SK-N-SH (cell line): ENCODE data around the gene ZCCHC17. TPM values are rescaled to one million over a fixed set of nuclear protein-coding genes. Genes with fewer than 3 reads are reported as not detected.

ENCODE experiments used
- CTCF ChIA-PET: fragments of 300-600, 350-600 bp; formaldehyde crosslinking; extraction: SDS; loops from one replicate; lab custom pipeline; 2021; lab: Yijun Ruan, JAX
- POLR2A ChIA-PET: fragments of 350-600 bp; sonication (Branson Sonifier 250); formaldehyde crosslinking; extraction: SDS; loops from one replicate; lab custom pipeline; 2020; ENCODE audit warnings: antibody characterized with exemption, inconsistent platforms; lab: Yijun Ruan, JAX
- DNase-seq: peaks from one replicate; pipeline ENCODE4 v3.0.0; 2012
- H2AFZ ChIP-seq: fragments of 200-600 bp; sonication (generic); 2 replicates; pipeline ENCODE4 v1.8.1; 2016; ENCODE audit warnings: antibody characterized with exemption, mild to moderate bottlenecking, low read depth
- H3F3A ChIP-seq: fragments of 200-600 bp; sonication (generic); replicated peaks from 2 replicates; pipeline ENCODE3; 2016; ENCODE audit warnings: antibody characterized with exemption, mild to moderate bottlenecking; ENCODE audit not compliant: insufficient read depth
- H3K27ac ChIP-seq, 2 experiments: fragments of 200-500 bp in 1 of 2; fragments of 200-600 bp in 1 of 2; sonication (Bioruptor generic) in 1 of 2; sonication (generic), shearing (Covaris generic) in 1 of 2; 2 replicates each; pipeline versions ENCODE4 v1.5.1 to v1.6.1; 2014 to 2016; ENCODE audit warnings: low read depth in 2 of 2, inconsistent platforms in 1 of 2, low read length in 1 of 2, mild to moderate bottlenecking in 1 of 2, mixed read lengths in 1 of 2
- H3K27me3 ChIP-seq: fragments of 200-600 bp; sonication (generic), shearing (Covaris generic); 2 replicates; pipeline ENCODE4 v1.6.1; 2016; ENCODE audit warnings: mixed run types; ENCODE audit not compliant: insufficient read depth
- H3K36me3 ChIP-seq, 2 experiments: fragments of 200-500 bp in 1 of 2; fragments of 200-600 bp in 1 of 2; sonication (Bioruptor generic) in 1 of 2; sonication (generic) in 1 of 2; replicated peaks in 1 of 2; 2 replicates each; pipeline versions ENCODE3 to v1.5.1; 2014 to 2016; ENCODE audit warnings: low read length in 1 of 2, mild to moderate bottlenecking in 1 of 2; ENCODE audit not compliant: insufficient read depth in 2 of 2, control insufficient read depth in 1 of 2
- H3K4me1 ChIP-seq, 2 experiments: fragments of 200-500 bp in 1 of 2; fragments of 200-600 bp in 1 of 2; sonication (Bioruptor generic) in 1 of 2; sonication (generic), shearing (Covaris generic) in 1 of 2; 2 replicates each; pipeline versions ENCODE4 v1.5.1 to v1.6.1; 2014 to 2016; ENCODE audit warnings: low read depth in 1 of 2, low read length in 1 of 2, mixed run types in 1 of 2; ENCODE audit not compliant: insufficient read depth in 2 of 2, control insufficient read depth in 1 of 2
- H3K4me2 ChIP-seq: fragments of 200-600 bp; sonication (generic), shearing (Covaris generic); 2 replicates; pipeline ENCODE4 v1.6.1; 2017; ENCODE audit warnings: mixed run types
- H3K4me3 ChIP-seq, 2 experiments: fragments of 200-500 bp in 1 of 2; fragments of 200-600 bp in 1 of 2; sonication (Bioruptor generic) in 1 of 2; sonication (generic), shearing (Covaris generic) in 1 of 2; 2 replicates each; pipeline versions ENCODE4 v1.5.1 to v1.8.1; 2014 to 2016; ENCODE audit warnings: low read depth in 2 of 2, inconsistent platforms in 1 of 2, low read length in 1 of 2, mild to moderate bottlenecking in 1 of 2, mixed read lengths in 1 of 2, moderate library complexity in 1 of 2
- H3K79me2 ChIP-seq: fragments of 200-600 bp; sonication (generic); 2 replicates; pipeline ENCODE4 v1.8.1; 2017; ENCODE audit warnings: mild to moderate bottlenecking; ENCODE audit not compliant: insufficient read depth
- H3K9ac ChIP-seq: fragments of 200-600 bp; sonication (generic); 2 replicates; pipeline ENCODE4 v1.6.1; 2017; ENCODE audit warnings: mixed run types
- H3K9me2 ChIP-seq: fragments of 200-600 bp; sonication (generic); 2 replicates; pipeline ENCODE4 v1.6.1; 2017; ENCODE audit warnings: mixed run types
- H3K9me3 ChIP-seq: fragments of 200-600 bp; sonication (generic); 2 replicates; pipeline ENCODE4 v1.6.1; 2017; ENCODE audit warnings: mixed run types, mild to moderate bottlenecking, moderate library complexity
- H4K20me1 ChIP-seq: fragments of 200-600 bp; sonication (generic); 2 replicates; pipeline ENCODE4 v1.6.1; 2017; ENCODE audit warnings: mild to moderate bottlenecking, mixed run types; ENCODE audit not compliant: insufficient read depth
- EP300 ChIP-seq, 2 experiments: IDR thresholded peaks; 2 replicates each; pipeline versions ENCODE4 v1.4.0 to v1.6.1; 2012; ENCODE audit warnings: borderline replicate concordance in 1 of 2, low read depth in 1 of 2, low read length in 1 of 2
- FOSL2 ChIP-seq: IDR thresholded peaks from 2 replicates; pipeline ENCODE4 v1.4.0; 2012; ENCODE audit warnings: low read depth, mild to moderate bottlenecking, moderate library complexity, borderline replicate concordance
- FOXJ3 ChIP-seq: sonication (generic); formaldehyde crosslinking; IDR thresholded peaks from 2 replicates; pipeline ENCODE4 v1.5.1; 2020; ENCODE audit warnings: mild to moderate bottlenecking, missing genetic modification reagents
- FOXM1 ChIP-seq: IDR thresholded peaks from 2 replicates; pipeline ENCODE4 v1.4.0; 2012; ENCODE audit warnings: low read depth, mild to moderate bottlenecking
- GABPA ChIP-seq: IDR thresholded peaks from 2 replicates; pipeline ENCODE4 v1.4.0; 2012; ENCODE audit warnings: low read depth, mild to moderate bottlenecking
- IRF3 ChIP-seq: fragments of 150-350 bp; IDR thresholded peaks from 2 replicates; pipeline ENCODE4 v1.6.1; 2016; ENCODE audit warnings: mild to moderate bottlenecking, low read depth, low read length
- MXI1 ChIP-seq: IDR thresholded peaks from 2 replicates; pipeline ENCODE4 v1.6.1; 2012; ENCODE audit warnings: mild to moderate bottlenecking, low read depth, low read length, improper control_type of control experiment
- NRF1 ChIP-seq: IDR thresholded peaks from 2 replicates; pipeline ENCODE4 v1.6.1; 2012; ENCODE audit warnings: low read depth, mild to moderate bottlenecking, low read length
- POLR2AphosphoS5 ChIP-seq: IDR thresholded peaks from 2 replicates; pipeline ENCODE4 v1.6.1; 2012; ENCODE audit warnings: low read depth, low read length
- RAD21 ChIP-seq: IDR thresholded peaks from 2 replicates; pipeline ENCODE4 v1.6.1; 2012; ENCODE audit warnings: mild to moderate bottlenecking, low read length
- RCOR1 ChIP-seq: fragments of 150-350 bp; IDR thresholded peaks from 2 replicates; pipeline ENCODE4 v1.6.1; 2017; ENCODE audit warnings: antibody characterized with exemption, low read length
- RFX5 ChIP-seq: IDR thresholded peaks from 2 replicates; pipeline ENCODE4 v1.6.1; 2012; ENCODE audit warnings: mild to moderate bottlenecking, improper control_type of control experiment, low read length
- SMC3 ChIP-seq: IDR thresholded peaks from 2 replicates; pipeline ENCODE4 v1.6.1; 2012; ENCODE audit warnings: low read depth, low read length, improper control_type of control experiment
- TAF1 ChIP-seq: IDR thresholded peaks from 2 replicates; pipeline ENCODE4 v1.6.1; 2012; ENCODE audit warnings: low read depth, mild to moderate bottlenecking, low read length, moderate library complexity, borderline replicate concordance
- TCF12 ChIP-seq: IDR thresholded peaks from 2 replicates; pipeline ENCODE4 v1.4.0; 2012
- TEAD4 ChIP-seq: IDR thresholded peaks from 2 replicates; pipeline ENCODE4 v1.4.0; 2012; ENCODE audit warnings: mild to moderate bottlenecking, borderline replicate concordance; ENCODE audit not compliant: insufficient read depth
- USF1 ChIP-seq: IDR thresholded peaks from 2 replicates; pipeline ENCODE4 v1.4.0; 2012; ENCODE audit warnings: low read depth, borderline replicate concordance
- USF2 ChIP-seq: fragments of 150-350 bp; IDR thresholded peaks from 2 replicates; pipeline ENCODE4 v1.6.1; 2017; ENCODE audit warnings: antibody characterized with exemption, low read length, low read depth, borderline replicate concordance
- ZBTB33 ChIP-seq: IDR thresholded peaks from 2 replicates; pipeline ENCODE4 v1.4.0; 2012; ENCODE audit warnings: low read depth, borderline replicate concordance
- WGBS: methylation state at CpG from one replicate; pipeline ENCODE4 v1.1.6; 2017; ENCODE audit warnings: low lambda C conversion rate; 5-methylcytosine and 5-hydroxymethylcytosine counted together
- polyA plus RNA-seq, 3 experiments: library from polyadenylated mRNA; depleted of rRNA; stranded (reverse); fragments of >200 nt; gene quantifications; 2 replicates each; pipeline ENCODE4 v1.2.3, GENCODE V29; 2012

The ZCCHC17 gene
- polyA plus RNA-seq, 1 of the 3 experiments (the other 2 are of a cell fraction), result 25.8 TPM

GRCh38 chr1:31258581-31258980, 38.3 kb upstream of the ZCCHC17 start:
- H4K20me1 ChIP-seq, result no peaks in the 10 kb centered on the region
- H3K27ac ChIP-seq, result no peak overlapping the region
- H3K9me2 ChIP-seq, result no peaks in the 10 kb centered on the region
- no peaks in the 10 kb centered on the region for H3K79me2 ChIP-seq
- ChIA-PET POLR2A (no interaction called here), CTCF (interaction anchor here (1.2 kb wide), 1 partner anchor 77 kb away, joined by 3 read pairs; no protein-coding TSS in a partner anchor)
- H3K9ac ChIP-seq, result no peak overlapping the region
- H3K36me3 ChIP-seq, result peaks cover 36 to 56% of the 10 kb centered on the region in 2 experiments
- no peaks in the 10 kb centered on the region for H3K4me1 ChIP-seq
- TF ChIP-seq GABPA, result no peak
- no peak for TF ChIP-seq TCF12
- no peak for TF ChIP-seq USF1
- TF ChIP-seq TAF1, result no peak
- TF ChIP-seq SMC3, result no peak
- no peak for TF ChIP-seq NRF1
- TF ChIP-seq RAD21, result no peak
- TF ChIP-seq ZBTB33, result no peak
- no peak for TF ChIP-seq USF2
- no peak for TF ChIP-seq POLR2AphosphoS5
- no peak for TF ChIP-seq FOXM1
- no peak for TF ChIP-seq FOSL2
- TF ChIP-seq IRF3, result no peak
- no peak for TF ChIP-seq MXI1
- TF ChIP-seq FOXJ3 (CRISPR knock-in tag), result no peak
- TF ChIP-seq TEAD4, result no peak
- TF ChIP-seq EP300 (IDR thresholded peaks at IDR 0.05; ENCODE audit: borderline replicate concordance in 1 of 2, low read depth in 1 of 2, low read length in 1 of 2), result no peak
- TF ChIP-seq RFX5, result no peak
- TF ChIP-seq RCOR1, result no peak
- 100% methylated on average over 1 of the region's 1 CpG for WGBS
- no peak for DNase-seq
- no peaks in the 10 kb centered on the region for H3K9me3 ChIP-seq
- H3K4me2 ChIP-seq, result no peak overlapping the region
- H3F3A ChIP-seq, result no peaks in the 10 kb centered on the region
- H2AFZ ChIP-seq, result no peak overlapping the region
- no peaks in the 10 kb centered on the region for H3K27me3 ChIP-seq
- no peak overlapping the region for H3K4me3 ChIP-seq
